Stimulated activated CD4-positive, alpha-beta T cell treated with anti-CD3 and anti-CD28 coated beads, Interleukin-2, amount 100 ng/mL, for 24 hours (primary cell): ENCODE data around the gene SLC22A31.

Experiments used
- DNase-seq, 2 donors: peaks; one replicate each; pipeline ENCODE4 v3.0.0-alpha.2; 2020

SLC22A31 gene

DNA sequence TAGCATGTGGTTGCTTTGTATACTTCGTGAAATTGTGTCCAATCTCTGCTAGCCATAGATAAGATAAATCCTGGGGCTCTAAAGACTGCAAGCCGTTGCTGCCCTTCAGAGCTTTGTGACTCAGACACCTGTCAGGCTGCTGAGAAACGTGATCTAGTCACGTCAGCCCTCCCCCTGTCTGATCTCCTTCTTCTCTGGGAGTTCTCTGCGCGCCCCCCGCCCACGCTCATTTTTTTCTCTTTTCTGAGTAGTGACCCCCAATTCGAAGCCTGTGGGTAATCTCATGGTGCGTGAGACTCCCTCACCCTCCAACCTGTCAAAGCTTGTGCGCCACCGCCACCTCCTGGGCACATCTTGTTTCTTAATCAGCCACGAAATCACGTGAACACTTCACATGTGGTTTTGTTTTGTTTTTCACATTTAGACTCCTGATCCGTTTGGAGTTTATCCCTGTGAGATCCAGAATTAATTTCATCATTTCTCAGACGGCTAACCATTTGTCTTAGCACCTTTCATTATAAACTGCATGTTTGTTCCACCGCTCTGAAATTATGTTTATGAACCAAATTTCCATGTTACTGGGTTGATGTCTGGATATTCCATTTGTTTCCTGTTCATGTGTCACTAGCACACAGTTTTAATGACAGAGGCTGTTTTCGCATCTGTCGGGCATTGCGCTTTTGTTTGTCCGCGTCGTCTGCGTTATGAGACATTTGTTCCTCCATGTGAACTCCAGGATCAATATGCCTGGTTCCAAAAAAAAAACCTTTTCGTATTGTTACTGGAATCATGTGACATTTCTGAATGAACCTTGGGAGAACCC, 16.2 kb upstream of the SLC22A31 start:
- DNase-seq = peak; percentile 80 to 84

DNA sequence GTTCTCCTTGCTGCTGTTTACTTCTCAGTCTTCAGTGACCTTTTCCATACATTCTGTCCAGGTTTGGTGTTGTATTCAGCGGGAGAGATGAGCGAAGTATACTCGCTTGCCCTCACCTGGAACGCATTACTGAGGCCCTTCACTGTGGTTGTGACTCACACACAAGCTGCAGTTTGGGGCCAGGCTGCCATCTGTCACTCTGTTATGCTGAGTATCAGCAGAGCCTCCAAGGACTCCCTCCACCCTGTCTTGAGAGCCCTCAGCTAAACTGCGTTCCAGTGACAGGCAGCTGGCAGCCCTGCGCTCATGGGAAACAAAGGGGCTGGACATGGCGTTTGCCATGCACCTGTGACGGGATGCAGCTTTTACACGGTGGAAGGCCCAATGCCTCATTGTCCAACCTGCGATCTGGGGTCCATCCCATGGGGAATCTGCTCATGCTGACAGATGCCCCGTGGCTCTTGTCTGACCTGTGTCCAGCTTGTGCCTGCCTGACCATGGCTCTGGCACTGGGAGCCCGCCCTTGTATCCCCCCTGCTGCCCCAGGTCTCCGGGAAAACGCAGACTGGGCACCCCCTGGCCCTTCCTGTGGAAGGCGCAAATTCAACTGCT, 10.7 kb upstream of the SLC22A31 start:
- DNase-seq = no peak

DNA sequence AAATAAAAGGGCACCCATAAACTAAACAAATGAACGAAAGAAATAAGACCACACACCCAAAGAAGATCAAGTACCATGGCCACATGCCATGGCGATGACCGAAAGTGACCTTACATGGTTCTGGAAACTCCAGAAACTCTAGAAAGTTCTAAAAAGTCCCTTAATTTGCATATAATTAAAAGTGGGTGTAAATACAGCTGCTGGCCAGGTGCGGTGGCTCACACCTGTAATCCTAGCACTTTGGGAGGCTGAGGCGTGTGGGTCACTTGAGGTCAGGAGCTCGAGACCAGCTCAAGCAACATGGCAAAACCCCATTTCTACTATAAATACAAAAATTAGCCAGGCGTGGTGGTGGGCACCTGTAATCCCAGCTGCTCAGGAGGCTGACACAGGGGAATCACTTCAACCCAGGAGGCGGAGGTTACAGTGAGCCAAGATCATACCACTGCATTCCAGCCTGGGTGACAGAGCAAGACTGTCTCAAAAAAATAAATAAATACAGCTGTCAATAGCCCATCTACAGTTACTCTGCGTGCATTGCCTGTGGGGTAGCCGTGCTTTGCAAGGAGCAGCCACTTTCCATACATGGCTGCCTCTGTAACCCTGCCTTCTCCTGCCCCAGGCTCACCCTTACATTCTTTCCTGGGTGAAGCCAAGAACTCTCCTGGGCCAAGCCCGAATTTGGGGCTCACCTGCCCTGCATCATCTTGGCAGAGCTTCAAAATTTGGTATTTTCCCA, 10.0 kb upstream of the SLC22A31 start:
- DNase-seq = no peak

DNA sequence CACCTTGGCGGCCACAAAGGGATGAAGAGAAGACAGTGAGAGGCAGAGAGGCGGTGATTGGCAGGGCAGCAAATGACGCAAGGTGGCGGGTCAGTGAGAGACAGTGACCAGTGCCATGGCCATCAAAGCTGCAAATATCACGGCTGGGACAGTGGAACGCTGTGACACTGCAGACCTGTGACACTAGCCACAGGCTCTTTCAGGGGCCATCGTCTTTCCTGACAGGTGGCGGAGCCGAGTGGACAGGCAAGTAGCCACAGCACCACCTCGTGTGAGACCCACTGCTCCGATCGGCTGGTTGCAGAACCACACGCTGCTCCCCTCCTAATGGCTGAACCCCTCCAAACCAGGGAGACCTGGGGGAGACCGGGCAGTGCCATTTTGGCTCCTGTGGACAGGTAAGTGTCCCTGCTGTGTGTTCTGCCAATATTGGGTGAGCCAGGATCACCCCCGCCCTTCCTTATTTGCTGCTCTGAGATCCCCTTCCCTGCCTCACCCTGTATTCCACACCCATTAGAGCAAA, 9.2 kb upstream of the SLC22A31 start:
- DNase-seq = no peak

DNA sequence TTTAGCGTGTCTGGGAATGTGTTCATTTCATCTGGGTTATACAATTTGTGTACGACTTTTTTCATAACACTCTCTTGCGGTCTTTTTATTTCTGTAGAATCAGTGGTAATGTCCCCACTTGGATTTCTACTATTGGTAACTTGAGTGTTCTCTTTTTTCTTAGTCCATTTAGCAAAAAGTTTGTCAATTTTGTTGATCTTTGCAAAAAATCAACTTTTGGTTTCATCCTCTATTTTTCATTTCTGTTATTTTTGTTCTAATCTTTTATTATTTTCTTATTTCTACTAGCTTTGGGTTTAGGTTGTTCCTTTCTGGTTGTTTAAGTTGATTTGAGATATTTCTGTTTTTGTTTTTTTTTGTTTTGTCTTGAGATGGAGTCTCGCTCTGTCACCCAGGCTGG, 7.7 kb upstream of the SLC22A31 start:
- DNase-seq = no peak

DNA sequence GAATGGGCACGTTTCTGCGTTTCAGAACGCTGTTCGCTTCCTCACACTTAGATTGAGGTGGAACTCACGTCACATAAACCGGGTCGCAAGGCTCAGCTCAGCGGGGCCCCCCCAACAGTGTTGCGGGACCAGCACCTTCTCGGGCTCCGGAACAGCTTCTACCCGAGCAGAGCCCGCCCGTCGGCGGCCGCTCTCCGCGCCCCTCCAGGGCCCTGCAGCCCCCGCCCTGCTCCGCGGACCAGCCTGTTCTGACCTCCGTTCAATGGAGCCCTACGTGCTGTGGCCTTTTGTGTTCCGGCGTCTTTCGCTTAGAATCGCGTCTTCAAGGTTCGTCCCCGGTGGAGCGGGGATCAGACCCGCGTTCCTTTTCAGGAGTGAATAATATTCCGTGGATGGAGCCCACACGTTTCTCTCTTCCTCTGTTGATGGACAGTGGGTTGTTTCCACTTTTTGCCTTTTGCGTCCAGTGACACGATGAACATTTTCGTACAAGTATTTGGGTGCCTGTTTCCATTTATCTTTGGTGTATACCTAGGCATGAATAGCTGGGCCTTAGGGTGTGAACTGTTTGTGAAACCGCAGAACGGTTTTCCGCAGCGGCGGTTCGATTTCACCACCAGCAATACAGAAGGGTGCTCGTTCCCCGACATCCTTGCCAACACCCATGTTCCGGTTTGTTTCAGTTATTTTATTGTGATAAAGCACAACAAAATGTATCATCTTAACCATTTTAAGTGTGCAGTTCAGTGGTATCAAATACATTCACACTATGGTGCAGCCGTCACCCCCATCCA, 2.3 kb upstream of the SLC22A31 start:
- no peak for DNase-seq

DNA sequence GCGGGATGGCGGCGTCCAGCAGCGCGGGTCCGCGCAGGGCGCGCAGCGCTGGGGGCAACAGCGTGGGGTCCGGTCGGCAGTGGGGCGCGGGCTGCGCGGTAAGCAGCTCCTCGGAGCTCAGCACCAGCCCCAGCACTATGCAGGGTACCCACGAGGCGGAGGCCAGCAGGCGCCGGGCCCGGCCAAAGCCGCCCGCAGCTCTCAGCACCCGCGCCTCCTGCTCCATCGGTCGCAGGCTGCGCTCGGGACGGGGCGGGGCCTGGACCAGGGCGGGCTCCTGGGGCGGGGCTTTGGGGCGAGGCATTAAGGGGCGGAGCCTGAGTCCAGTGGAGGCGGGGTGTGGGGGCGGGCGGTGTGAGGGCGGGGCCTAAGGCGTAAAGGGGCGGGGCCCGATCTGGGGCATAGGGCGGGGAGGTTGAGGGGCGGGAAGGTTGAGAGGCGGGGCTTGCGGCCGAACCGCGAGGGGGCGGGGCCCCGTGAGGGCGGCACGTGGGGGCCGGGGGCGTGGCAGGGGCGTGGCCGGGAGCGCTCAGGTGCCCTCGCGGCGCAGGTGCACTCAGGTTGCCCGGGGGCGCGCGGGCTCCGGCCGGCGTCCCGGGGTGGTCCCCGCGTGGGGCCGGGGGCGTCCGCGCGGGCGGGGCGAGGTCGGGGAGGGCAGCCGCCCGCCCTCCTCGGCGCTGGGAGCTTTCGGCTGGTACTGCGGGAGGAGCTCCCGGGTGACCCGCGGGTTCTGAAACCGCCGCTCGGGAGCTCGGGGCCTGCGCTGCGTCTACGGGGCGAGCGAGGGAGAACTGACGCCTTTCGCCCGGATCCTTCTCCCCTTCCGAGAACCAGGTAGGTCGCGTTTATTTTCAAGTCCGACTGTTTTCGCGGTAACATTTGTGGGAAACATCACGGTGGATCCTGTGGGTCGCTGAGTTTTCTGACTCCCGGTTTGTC, 1.4 kb upstream of the SLC22A31 start:
- peak; percentile 81 to 87 for DNase-seq

DNA sequence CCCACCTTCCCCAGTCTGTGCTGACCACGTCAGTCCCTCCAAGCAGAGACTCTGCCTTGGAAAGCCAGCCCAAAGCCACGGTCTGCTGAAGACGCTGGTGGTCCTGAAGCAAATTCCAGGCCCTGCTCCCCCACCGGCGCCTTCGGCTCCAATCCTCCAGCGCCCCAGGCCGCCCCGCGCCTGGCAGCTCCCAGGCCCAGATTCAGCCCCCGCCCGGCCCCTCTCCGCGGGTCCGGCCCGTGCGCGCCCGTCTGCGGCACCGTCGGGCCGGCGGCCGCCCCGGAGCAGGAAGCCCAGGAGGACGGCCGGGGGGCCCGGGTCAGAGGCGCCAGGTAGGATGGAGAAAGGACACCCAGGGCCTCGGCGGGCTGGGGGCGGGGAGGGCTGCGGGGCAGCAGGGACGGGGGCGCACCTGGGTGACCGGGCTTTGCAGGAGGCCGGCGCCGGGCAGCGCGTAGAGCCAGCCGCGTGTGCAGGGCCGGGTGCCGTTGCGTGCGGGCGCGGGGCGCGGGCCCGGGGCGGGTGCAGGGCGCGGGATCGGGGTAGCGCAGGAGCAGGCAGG, 594 bp upstream of the SLC22A31 start:
- DNase-seq = no peak

DNA sequence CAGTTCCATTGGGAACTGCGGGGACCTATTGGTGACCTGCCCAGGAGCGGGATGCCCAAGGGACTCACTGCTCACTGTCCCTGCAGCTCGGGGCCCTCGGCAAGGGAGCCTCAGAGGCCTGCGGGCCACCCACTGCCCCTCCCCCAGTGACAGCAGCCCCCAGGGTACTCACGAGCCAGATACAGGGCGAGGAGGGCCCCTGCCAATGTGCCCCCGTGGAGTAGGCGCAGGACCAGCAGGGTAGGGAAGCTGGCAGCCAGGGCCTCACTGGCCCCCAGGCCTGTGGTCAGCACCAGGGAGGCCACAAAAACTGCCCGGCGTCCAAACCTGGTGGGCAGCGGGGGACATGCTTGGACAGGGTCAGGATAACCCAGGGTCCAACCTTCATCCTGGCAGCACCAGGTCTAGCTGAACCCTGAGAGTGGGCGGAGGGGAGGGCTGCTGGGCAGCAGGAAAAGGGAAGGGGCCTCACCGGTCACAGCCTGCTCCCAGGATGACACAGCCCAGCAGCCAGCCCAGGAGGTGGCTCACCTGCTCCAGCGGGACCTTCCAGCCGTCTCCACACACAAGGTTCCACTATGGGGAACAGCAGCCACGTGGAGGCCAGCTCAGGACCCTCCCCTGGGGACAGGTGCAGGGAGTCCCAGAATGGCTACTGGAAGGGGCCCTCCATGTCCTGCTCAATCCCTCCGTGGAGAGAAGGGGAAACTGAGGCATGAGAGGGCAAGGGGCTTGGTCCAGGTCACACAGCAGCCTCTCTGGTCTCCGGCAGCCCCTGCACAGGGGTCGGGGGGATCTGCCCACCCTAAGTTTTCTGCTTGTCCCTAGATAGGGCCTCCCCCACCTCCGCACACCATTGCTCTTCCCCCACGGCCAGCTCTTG, 855 bp downstream of the SLC22A31 start:
- no peak for DNase-seq

DNA sequence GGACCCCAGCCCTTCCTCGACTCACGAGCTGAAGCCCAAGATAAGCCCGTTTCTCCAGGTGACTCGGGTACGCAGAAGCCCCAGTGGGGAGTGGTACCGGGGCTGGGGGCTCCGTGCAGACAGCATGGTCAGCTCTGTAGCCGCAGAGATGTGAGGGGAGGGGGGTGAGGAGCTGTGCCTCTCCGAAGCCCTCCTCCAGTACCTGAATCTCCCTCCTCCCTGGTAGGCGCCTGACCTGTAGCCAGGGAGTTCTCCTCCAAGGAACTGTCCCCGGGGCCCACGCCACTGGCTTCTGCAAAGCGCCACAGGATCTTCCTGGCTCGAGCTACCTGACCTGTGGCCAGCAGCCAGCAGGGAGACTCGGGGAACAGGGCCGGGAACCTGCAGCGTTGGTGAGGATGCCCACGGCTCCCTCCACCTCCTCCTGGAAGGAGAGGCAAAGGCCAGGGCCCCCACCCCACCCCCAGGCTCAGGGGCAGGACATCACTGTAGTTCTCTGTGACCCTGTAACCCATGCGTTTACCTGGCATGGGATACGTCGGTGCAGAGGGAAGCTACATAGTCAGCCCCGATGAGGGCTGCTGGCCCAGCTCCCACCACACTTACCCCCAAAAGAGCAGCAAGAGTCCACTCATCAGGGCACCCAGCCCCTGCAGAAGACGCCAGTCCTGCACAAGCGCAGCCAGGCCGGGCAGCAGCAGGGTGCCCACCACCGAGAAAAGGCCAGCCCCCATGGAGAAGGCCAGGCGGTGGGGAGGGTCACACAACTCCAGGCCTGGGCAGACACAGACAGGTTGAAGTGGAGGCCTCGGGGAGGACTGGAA, 1.7 kb downstream of the SLC22A31 start:
- DNase-seq = no peak

DNA sequence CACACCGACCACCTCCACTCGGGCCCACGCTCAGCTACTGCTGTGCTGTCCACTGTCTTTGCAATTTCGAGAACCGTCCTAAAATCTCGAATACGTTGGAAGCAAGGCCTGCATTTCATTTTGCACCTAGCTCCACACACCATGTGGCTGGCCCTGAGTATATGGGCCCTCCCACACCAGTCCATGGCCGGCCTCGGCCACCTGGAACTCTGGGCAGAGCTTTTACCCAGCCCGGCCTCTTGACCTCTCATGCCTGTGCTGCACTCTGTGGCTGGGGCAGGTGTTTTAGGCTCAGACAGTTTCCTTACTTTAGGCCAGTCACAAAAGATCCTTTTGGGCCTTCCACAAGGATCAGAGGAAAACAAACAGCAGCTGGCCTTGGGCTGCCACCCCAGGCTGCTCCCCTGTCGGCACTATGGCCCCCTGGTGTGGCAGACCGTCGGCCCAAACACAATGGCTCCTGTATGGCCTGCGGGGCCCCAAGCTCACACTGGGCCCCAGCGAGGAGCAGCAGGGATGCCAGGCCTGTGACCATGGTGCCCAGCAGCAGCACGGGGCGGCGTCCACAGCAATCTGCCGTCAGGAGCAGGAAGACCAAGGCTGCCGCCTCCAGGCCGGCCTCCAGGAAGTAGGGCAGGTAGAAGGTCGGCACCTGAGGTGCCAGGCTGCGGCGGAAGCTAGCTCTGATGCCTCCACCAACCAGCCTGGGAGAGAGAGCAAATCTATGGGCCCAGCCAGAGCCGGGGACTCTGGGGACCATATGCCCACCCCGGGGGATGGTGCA, 2.5 kb downstream of the SLC22A31 start:
- no peak for DNase-seq

DNA sequence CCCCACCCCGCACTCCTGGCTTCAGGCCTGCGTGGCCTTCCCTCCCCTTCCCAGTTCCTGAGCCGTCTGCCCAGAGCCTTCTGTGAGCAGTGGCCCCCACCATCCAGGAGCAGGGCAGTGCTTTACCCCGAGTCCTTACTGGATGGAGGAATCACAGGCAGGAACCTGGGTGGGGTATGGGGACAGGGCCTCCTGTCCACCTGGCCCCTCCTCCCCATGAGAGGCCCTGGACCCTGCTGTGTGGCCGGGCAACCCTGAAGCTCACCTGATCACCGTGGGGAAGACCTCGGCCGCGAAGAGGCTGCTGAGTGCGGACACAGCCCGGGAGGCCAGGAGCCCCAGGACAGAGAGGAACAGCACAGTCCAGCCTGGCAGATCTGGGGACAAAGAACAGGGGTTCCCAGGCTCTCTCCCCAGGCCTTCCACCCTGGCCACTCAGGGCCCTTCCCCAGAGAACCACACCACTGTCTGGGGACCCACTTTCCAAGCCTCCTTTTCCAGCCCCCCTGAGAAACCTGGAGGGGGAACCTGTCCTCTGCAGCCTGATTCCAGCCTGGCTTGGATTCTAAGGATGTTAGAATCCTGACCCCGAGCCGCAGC, 3.2 kb downstream of the SLC22A31 start:
- no peak for DNase-seq

DNA sequence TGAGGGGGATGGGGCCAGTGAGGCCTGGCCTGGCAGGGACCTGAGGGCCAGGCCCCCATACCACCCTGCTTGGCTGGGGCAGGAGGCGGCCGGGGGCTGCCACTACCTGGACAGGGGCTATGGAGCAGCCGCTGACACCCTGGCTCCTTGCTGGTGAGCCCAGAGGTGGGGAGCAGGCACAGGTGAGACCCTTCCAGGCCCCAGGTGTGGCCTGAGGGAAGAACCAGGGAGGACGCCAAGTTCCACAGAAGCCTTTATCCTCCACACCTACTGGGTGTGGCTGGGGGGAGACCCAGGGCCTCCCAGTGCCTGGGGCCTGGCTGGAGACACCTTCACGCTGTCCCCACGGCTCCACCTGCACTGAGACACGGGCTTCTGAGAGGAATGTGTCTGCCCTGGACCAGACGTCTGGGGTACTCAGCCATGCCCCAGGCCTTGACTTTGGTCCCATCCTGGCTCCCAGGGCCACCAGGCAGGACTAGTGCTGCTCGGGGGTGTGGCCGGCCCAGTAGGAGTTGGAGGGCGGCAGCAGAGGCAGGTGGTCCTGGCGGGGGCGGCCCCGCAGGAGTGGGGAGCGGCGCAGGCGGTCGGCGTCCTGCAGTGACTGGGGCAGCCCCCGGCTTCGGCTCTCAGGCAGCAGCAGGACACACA, 4.7 kb downstream of the SLC22A31 start:
- DNase-seq = no peak

DNA sequence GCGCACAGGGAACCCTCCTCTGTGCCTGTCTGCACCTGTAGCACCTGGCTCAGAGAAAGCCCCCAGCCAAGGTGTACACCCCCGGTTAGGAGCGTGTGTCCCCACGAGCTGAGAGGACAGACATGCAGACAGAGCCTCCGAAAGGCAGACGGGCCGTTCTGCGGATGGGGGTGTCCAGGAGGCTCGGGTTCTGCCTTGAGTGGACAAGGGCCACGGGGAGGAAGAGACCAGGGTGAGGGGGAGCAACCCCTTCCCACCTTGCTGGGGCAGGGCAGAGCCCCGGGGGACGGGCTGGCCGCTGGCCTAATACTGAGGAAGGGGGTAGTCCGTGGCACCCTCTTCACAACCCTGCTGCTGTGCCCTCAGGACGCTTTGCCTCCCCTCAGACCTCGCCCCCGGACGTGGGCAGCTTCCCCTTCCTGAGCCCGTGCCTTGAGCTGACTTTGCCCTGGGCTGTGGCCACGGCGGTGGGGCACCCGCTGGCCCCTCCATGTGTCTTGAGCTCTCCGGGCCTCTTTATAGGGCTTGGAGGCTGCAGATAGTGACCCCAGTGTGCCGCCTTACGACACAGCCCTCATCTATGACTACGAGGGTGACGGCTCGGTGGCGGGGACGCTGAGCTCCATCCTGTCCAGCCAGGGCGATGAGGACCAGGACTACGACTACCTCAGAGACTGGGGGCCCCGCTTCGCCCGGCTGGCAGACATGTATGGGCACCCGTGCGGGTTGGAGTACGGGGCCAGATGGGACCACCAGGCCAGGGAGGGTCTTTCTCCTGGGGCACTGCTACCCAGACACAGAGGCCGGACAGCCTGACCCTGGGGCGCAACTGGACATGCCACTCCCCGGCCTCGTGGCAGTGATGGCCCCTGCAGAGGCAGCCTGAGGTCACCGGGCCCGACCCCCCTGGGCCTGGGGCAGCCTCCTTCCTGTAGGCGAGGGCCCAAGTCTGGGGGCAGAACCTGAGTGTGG, 5.7 kb downstream of the SLC22A31 start:
- no peak for DNase-seq

DNA sequence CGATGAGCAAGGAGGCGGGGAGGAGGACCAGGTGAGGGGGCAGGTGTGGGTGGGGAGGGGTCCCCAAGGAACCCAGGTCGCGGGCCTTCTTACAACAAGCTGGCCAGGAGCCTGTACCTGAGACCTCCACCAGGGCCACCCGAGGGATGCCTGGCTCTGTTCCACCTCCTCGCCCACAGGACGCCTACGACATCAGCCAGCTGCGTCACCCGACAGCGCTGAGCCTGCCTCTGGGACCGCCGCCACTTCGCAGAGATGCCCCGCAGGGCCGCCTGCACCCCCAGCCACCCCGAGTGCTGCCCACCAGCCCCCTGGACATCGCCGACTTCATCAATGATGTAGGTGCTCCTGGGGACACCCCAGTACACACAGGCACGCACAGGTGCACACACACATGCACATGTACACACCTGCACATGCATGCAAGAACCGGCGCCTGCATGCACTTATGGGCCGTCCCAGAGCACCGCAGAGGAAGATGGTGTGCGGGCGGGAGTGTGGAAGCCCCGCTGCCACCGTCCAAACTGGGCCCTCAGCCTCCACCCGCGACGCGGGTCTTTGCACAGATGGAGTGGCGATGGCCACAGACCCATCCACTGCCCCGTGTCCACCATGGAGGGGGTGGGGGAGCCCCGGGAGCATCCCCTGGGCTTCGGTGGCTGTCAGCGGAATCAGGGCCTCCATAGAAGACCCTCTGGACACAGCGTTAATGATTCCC, 6.6 kb downstream of the SLC22A31 start:
- DNase-seq = no peak
